Kidney epithelial cell (primary cell): ENCODE results near the gene FBLL1. TPM values are rescaled to one million over a fixed set of nuclear protein-coding genes. Genes with fewer than 3 reads are reported as not detected.

Experiments
- total RNA-seq: library from RNA; depleted of rRNA; stranded (reverse); fragments of >200 nt; gene quantifications from 2 replicates; pipeline ENCODE4 v1.2.3, GENCODE V29; 2015

FBLL1 gene
- total RNA-seq, 1 donor from 2014 or later = 0.84 TPM

Other genes with a start within 250 kb of the FBLL1 start
- 118 and 121 TPM in 2 replicates for gene WWC1, start 237.7 kb upstream of the FBLL1 start, total RNA-seq
- gene RARS1, start 42.8 kb upstream of the FBLL1 start, total RNA-seq = 97.5 and 143 TPM in 2 replicates
- gene PANK3, start 50.1 kb downstream of the FBLL1 start, total RNA-seq = 71.4 and 72.0 TPM in 2 replicates